HepG2 (cell line): Measurements from ENCODE around the gene ASTN2.

Experiments used
- AFF4 ChIP-seq: sonication (generic); formaldehyde crosslinking; IDR thresholded peaks from 2 replicates; pipeline ENCODE4 v1.4.0; 2020; ENCODE audit warnings: missing genetic modification reagents
- CCAR2 ChIP-seq: fragments of 200-400 bp; formaldehyde crosslinking; optimal IDR thresholded peaks from 2 replicates; pipeline ENCODE3; 2018; ENCODE audit warnings: low read depth, mild to moderate bottlenecking, low read length, moderate library complexity
- EZH2 ChIP-seq: conservative IDR thresholded peaks from 2 replicates; pipeline ENCODE4 v1.6.1; 2012; ENCODE audit warnings: mild to moderate bottlenecking, low read depth, low read length, moderate library complexity
- GABPA ChIP-seq, 2 experiments: IDR thresholded peaks; 2 replicates each; pipeline ENCODE4 v1.6.1; 2011 to 2016; ENCODE audit warnings: low read depth in 2 of 2, low read length in 1 of 2, missing biosample characterization in 1 of 2, missing genetic modification characterization in 1 of 2
- HMGXB4 ChIP-seq, 2 experiments: sonication (generic) in 1 of 2; formaldehyde crosslinking in 1 of 2; IDR thresholded peaks; 2 replicates each; pipeline versions ENCODE4 v1.4.0 to v1.6.1; 2018 to 2020; ENCODE audit warnings: missing genetic modification reagents in 2 of 2, borderline replicate concordance in 1 of 2, low read depth in 1 of 2, mild to moderate bottlenecking in 1 of 2, missing biosample characterization in 1 of 2
- KDM1A ChIP-seq: IDR thresholded peaks from 2 replicates; pipeline ENCODE4 v1.6.1; 2016; ENCODE audit warnings: missing compliant biosample characterization
- MATR3 ChIP-seq: sonication (generic); formaldehyde crosslinking; IDR thresholded peaks from 2 replicates; pipeline ENCODE4 v1.4.0; 2020; ENCODE audit warnings: missing genetic modification reagents
- MEIS2 ChIP-seq: sonication (generic); formaldehyde crosslinking; IDR thresholded peaks from 2 replicates; pipeline ENCODE4 v1.9.0; 2021; ENCODE audit warnings: mild to moderate bottlenecking, missing genetic modification reagents
- RNF219 ChIP-seq: sonication (generic); formaldehyde crosslinking; IDR thresholded peaks from 2 replicates; pipeline ENCODE4 v1.5.0; 2020; ENCODE audit warnings: mild to moderate bottlenecking, missing genetic modification reagents
- THAP7 ChIP-seq: sonication (generic); formaldehyde crosslinking; IDR thresholded peaks from 2 replicates; pipeline ENCODE4 v1.8.1; 2023; ENCODE audit warnings: mild to moderate bottlenecking, missing genetic modification reagents
- ZNF788 ChIP-seq: sonication (generic); formaldehyde crosslinking; IDR thresholded peaks from 2 replicates; pipeline ENCODE4 v1.5.0; 2020; ENCODE audit warnings: mild to moderate bottlenecking, missing genetic modification reagents, borderline replicate concordance

GRCh38 chr9:117306032-117306431 is 108.8 kb downstream of the ASTN2 start:
- TF ChIP-seq GABPA (IDR thresholded peaks at IDR 0.05; ENCODE audit: low read depth, low read length) (no peak), GABPA (CRISPR knock-in tag; IDR thresholded peaks at IDR 0.05; ENCODE audit: low read depth) (no peak), KDM1A (CRISPR knock-in tag) (no peak), HMGXB4 (CRISPR knock-in tag; IDR thresholded peaks at IDR 0.05; ENCODE audit: borderline replicate concordance in 1 of 2, low read depth in 1 of 2) (no peak), AFF4 (CRISPR knock-in tag) (no peak), CCAR2 (no peak), MATR3 (CRISPR knock-in tag) (no peak), RNF219 (no peak), EZH2 (no peak), MEIS2 (CRISPR knock-in tag) (no peak), ZNF788 (CRISPR knock-in tag) (no peak), THAP7 (CRISPR knock-in tag) (no peak)
